MCF 10A (cell line): ENCODE measurements around the gene CCNI2. TPM values are rescaled to one million over a fixed set of nuclear protein-coding genes. Genes with fewer than 3 reads are reported as not detected.

Source experiments
- BruUV-seq: library from RNA; stranded (reverse); fragments of 400-500 nt; replicated peaks from 2 replicates; lab custom pipeline; 2021; lab: Mats Ljungman, UMichigan
- CTCF ChIA-PET: fragments of 300-600 bp; sonication (Branson Sonifier 250); formaldehyde crosslinking; extraction: SDS; loops from one replicate; lab custom pipeline; 2021; ENCODE audit warnings: antibody characterized with exemption, inconsistent platforms; lab: Yijun Ruan, JAX
- POLR2A ChIA-PET: fragments of 300-600, 350-650 bp; sonication (Branson Sonifier 250); formaldehyde crosslinking; extraction: SDS; loops from one replicate; lab custom pipeline; 2020; ENCODE audit warnings: antibody characterized with exemption, inconsistent platforms; lab: Yijun Ruan, JAX
- DNase-seq: peaks from one replicate; pipeline ENCODE4 v3.0.0-alpha.2; 2018; ENCODE audit not compliant: unreplicated experiment
- H3K27ac Mint-ChIP-seq: one replicate; pipeline ENCODE4 v1.8.0; 2022; ENCODE audit warnings: mild to moderate bottlenecking, low read depth, mixed read lengths; ENCODE audit not compliant: unreplicated experiment
- H3K27me3 Mint-ChIP-seq: one replicate; pipeline ENCODE4 v1.8.0; 2022; ENCODE audit warnings: mixed read lengths; ENCODE audit not compliant: insufficient read depth, unreplicated experiment
- H3K36me3 Mint-ChIP-seq: one replicate; pipeline ENCODE4 v1.8.0; 2022; ENCODE audit warnings: mild to moderate bottlenecking, moderate library complexity, mixed read lengths; ENCODE audit not compliant: insufficient read depth, unreplicated experiment
- H3K4me1 Mint-ChIP-seq: one replicate; pipeline ENCODE4 v1.8.0; 2022; ENCODE audit warnings: mixed read lengths; ENCODE audit not compliant: insufficient read depth, unreplicated experiment
- H3K4me3 Mint-ChIP-seq: one replicate; pipeline ENCODE4 v1.8.0; 2022; ENCODE audit warnings: mild to moderate bottlenecking, moderate library complexity, mixed read lengths; ENCODE audit not compliant: unreplicated experiment
- H3K9me3 Mint-ChIP-seq: one replicate; pipeline ENCODE4 v1.8.0; 2022; ENCODE audit warnings: mixed read lengths; ENCODE audit not compliant: unreplicated experiment
- intact Hi-C: fragments of 100-400 bp; cut with micrococcal nuclease; formaldehyde crosslinking; loops from 2 replicates; pipeline ENCODE4 v1.14.1; 2022
- total RNA-seq: library from RNA; stranded (reverse); gene quantifications from 2 replicates; pipeline ENCODE4 v1.2.3, GENCODE V29; 2022
- TF ChIP-seq, protein P1 (sequence below): fragments of 200-600 bp; IDR thresholded peaks from one replicate; pipeline ENCODE4 v1.8.0; 2022; ENCODE audit warnings: antibody characterized with exemption, mild to moderate bottlenecking; ENCODE audit not compliant: unreplicated experiment

The CCNI2 gene
- total RNA-seq, 1 experiment from 2014 or later = 0.16 TPM

DNA sequence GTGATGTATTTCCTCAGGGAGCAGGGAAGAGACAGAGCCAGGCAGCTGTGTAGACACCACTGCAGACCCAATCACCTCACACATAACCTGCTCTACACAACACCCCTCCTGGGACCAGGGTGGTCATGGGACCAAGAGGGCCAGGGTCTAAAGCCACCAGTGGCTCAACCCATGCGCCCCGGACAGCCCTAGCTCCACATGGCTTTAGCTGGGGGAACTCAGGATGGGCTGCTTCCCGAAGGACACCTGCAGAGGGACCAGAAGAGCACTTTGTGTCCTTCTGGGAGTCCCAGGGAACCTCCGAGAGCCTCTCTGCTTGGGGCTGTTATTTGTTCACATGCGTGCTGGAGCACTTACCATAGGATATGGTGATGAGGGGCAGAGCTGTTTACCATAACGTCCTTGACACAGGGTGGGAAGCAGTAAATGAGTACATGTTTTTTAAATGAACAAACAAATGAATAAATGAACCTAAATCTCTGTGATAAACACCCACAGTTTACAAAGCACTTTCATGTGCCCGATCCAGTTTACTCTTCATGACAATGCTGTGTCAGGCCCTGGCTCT lies 17.5 kb downstream of the CCNI2 start:
- POLR2A ChIA-PET = interaction anchor here (0.6 kb wide), 1 partner anchor 136 kb away, joined by 3 read pairs; no protein-coding TSS in a partner anchor
- no peaks in the 10 kb centered on the region for H3K27me3 Mint-ChIP-seq
- CTCF ChIA-PET = interaction anchor here (0.5 to 0.7 kb wide), 3 partner anchors 37 to 56 kb away, joined by 3 to 4 read pairs (median 3); no protein-coding TSS in a partner anchor
- BruUV-seq = no TSS peak
- H3K36me3 Mint-ChIP-seq = peaks cover 16% of the 10 kb centered on the region
- no peaks in the 10 kb centered on the region for H3K9me3 Mint-ChIP-seq
- TF ChIP-seq, protein P1, sequence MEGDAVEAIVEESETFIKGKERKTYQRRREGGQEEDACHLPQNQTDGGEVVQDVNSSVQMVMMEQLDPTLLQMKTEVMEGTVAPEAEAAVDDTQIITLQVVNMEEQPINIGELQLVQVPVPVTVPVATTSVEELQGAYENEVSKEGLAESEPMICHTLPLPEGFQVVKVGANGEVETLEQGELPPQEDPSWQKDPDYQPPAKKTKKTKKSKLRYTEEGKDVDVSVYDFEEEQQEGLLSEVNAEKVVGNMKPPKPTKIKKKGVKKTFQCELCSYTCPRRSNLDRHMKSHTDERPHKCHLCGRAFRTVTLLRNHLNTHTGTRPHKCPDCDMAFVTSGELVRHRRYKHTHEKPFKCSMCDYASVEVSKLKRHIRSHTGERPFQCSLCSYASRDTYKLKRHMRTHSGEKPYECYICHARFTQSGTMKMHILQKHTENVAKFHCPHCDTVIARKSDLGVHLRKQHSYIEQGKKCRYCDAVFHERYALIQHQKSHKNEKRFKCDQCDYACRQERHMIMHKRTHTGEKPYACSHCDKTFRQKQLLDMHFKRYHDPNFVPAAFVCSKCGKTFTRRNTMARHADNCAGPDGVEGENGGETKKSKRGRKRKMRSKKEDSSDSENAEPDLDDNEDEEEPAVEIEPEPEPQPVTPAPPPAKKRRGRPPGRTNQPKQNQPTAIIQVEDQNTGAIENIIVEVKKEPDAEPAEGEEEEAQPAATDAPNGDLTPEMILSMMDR = no peak
- no peak for DNase-seq
- intact Hi-C loops = no loop called here
- H3K27ac Mint-ChIP-seq = no peak overlapping the region
- H3K4me3 Mint-ChIP-seq = no peak overlapping the region
- no peaks in the 10 kb centered on the region for H3K4me1 Mint-ChIP-seq

DNA sequence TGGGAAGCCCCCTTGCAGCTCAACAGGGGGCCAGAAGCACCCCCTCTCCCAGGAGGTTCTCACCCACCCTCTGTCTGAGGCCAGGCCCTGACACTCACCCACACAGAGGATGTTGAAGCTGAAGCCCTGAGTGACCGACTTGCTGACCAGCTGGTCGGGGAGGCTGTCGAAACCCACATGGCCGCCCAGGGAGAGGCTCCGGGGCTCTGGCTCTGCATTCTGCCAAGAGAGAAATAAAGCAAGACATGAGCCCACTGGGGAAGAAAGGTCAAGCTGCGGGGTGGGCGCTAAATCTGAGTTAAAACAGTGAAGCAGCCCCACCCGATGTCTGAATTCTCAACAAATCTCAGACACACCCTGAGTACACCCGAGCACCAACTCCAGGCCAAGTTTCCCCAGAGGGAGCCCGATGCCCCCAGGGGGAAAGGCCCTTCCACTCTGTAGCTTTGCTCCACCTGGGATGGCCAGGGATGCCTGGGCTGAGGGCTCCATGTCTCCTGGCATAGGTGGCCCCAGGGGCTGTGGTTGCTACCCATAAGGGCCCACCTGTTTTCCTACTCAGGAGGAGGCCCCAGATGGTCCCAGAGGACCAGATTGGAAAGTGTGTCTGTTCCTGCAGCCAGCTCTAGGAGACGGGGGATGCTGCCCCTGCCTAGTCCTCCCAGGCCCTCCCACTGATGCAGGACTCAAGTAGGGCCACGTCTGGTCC lies 18.2 kb downstream of the CCNI2 start:
- ChIA-PET CTCF (interaction anchor here (1.2 kb wide), 1 partner anchor 99 kb away, joined by 3 read pairs; no protein-coding TSS in a partner anchor), POLR2A (interaction anchor here (0.7 kb wide), 1 partner anchor 16 kb away, joined by 4 read pairs; no protein-coding TSS in a partner anchor)
- Mint-ChIP-seq H3K4me3 (no peak overlapping the region), H3K27me3 (no peaks in the 10 kb centered on the region), H3K27ac (no peak overlapping the region), H3K36me3 (peaks cover 16% of the 10 kb centered on the region), H3K4me1 (no peaks in the 10 kb centered on the region), H3K9me3 (no peaks in the 10 kb centered on the region)
- DNase-seq = no peak
- intact Hi-C loops = no loop called here
- TF ChIP-seq, protein P1 = no peak
- no TSS peak for BruUV-seq

DNA sequence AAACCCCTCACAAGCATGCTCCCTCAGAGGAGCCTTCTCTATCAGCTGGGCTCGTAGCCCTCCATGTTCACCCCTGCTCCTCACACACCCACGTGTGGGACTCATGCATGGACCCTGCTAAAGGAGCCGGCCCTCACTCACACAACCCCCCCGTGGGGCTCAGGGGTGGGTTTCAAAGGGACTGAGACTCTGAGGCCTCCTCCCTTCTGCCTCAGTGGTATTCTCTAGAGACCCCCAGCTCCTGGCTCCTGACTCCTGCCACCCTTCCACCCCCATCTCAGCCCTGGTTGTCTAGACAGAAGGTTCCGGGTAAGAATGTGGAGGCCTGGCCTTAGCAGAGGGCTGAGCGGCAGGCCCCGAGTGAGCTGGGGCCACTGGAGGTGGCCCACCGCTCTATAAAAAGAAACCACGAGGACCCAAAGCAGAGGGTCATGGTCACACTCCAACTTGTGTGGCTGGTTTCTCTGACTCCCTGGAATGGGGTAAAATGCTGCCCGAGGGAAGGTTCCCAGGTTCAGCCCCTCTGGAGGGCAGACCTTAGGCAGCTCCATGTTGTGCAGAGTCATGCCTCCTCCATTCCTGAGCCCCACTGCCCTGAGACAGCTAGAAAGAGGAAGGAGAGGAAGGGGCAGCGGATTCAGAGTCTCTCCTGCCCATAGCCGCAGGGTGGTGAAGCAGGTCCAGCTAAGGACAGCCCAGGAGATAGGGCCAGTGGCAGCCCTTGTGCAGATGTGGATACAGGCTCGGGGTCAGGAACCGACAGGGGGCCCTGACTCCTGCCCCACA lies 19.0 kb downstream of the CCNI2 start:
- DNase-seq = no peak
- Mint-ChIP-seq H3K4me3 (no peak overlapping the region), H3K36me3 (peaks cover 16% of the 10 kb centered on the region), H3K9me3 (no peaks in the 10 kb centered on the region), H3K27me3 (no peaks in the 10 kb centered on the region), H3K27ac (no peak overlapping the region), H3K4me1 (no peaks in the 10 kb centered on the region)
- intact Hi-C loops = no loop called here
- no TSS peak for BruUV-seq
- TF ChIP-seq, protein P1 = no peak
- CTCF ChIA-PET = interaction anchor here (0.8 to 1.2 kb wide), 3 partner anchors 10 to 98 kb away, joined by 3 read pairs; no protein-coding TSS in a partner anchor
- POLR2A ChIA-PET = interaction anchor here (0.6 to 2.0 kb wide), 3 partner anchors 10 to 474 kb away, joined by 3 to 10 read pairs (median 9); partner anchors contain the start of genes KIF3A and SEPTIN8

DNA sequence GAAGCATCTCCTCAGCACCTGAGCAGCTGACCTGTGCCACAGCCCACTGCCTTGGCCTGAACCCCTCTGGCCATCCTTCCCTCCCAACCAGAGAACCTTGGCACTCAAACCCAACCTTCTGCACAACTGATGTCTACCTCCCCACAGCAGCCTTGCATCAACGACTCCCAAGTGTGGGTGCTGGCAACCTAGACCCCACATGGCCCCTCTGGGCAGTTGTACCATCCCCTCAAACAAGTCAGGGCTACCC lies 19.5 kb downstream of the CCNI2 start:
- Mint-ChIP-seq H3K36me3 (peaks cover 16% of the 10 kb centered on the region), H3K9me3 (no peaks in the 10 kb centered on the region), H3K27ac (no peak overlapping the region), H3K4me1 (no peaks in the 10 kb centered on the region), H3K4me3 (no peak overlapping the region), H3K27me3 (no peaks in the 10 kb centered on the region)
- CTCF ChIA-PET = interaction anchor here (0.8 to 1.0 kb wide), 2 partner anchors 10 to 52 kb away, joined by 3 read pairs; no protein-coding TSS in a partner anchor
- BruUV-seq = no TSS peak
- intact Hi-C loops = no loop called here
- no peak for DNase-seq
- POLR2A ChIA-PET = interaction anchor here (1.1 to 2.0 kb wide), 2 partner anchors 10 to 29 kb away, joined by 9 to 10 read pairs; partner anchors contain the start of genes KIF3A and SEPTIN8
- TF ChIP-seq, protein P1 = no peak
